H9 (cell line): ENCODE measurements around the gene EFNA3. TPM values are rescaled to one million over a fixed set of nuclear protein-coding genes. Genes with fewer than 3 reads are reported as not detected.

ENCODE experiments used
- DNase-seq: peaks from one replicate; pipeline ENCODE4 v3.0.0-alpha.2; 2017
- H2AFZ ChIP-seq: one replicate; pipeline ENCODE4 v1.6.1; 2013; ENCODE audit warnings: mild to moderate bottlenecking, low read length, control low read depth, moderate library complexity
- H2AK5ac ChIP-seq: 2 replicates; pipeline ENCODE4 v1.6.1; 2013; ENCODE audit warnings: low read length, control low read depth, mixed read lengths; ENCODE audit not compliant: insufficient read length
- H2BK120ac ChIP-seq: one replicate; pipeline ENCODE4 v1.6.1; 2013; ENCODE audit warnings: low read depth, mild to moderate bottlenecking, low read length, control low read depth, inconsistent platforms; ENCODE audit not compliant: poor library complexity, severe bottlenecking
- H2BK12ac ChIP-seq: 2 replicates; pipeline ENCODE4 v1.6.1; 2013; ENCODE audit warnings: low read length, control low read depth, mixed read lengths, low read depth; ENCODE audit not compliant: insufficient read length
- H2BK15ac ChIP-seq: 2 replicates; pipeline ENCODE4 v1.6.1; 2013; ENCODE audit warnings: low read depth, low read length, control low read depth
- H2BK20ac ChIP-seq: one replicate; pipeline ENCODE4 v1.6.1; 2013; ENCODE audit warnings: low read depth, mild to moderate bottlenecking, low read length, control low read depth, inconsistent platforms; ENCODE audit not compliant: poor library complexity, severe bottlenecking
- H2BK5ac ChIP-seq: 2 replicates; pipeline ENCODE4 v1.6.1; 2013; ENCODE audit warnings: low read length, control low read depth, mixed read lengths; ENCODE audit not compliant: insufficient read length
- H3K14ac ChIP-seq: 2 replicates; pipeline ENCODE4 v1.6.1; 2013; ENCODE audit warnings: low read length, control low read depth; ENCODE audit not compliant: insufficient read depth
- H3K18ac ChIP-seq: 2 replicates; pipeline ENCODE4 v1.6.1; 2013; ENCODE audit warnings: low read depth, mild to moderate bottlenecking, mixed read lengths, low read length, control low read depth; ENCODE audit not compliant: insufficient read length
- H3K23ac ChIP-seq: 2 replicates; pipeline ENCODE4 v1.6.1; 2013; ENCODE audit warnings: low read length, control low read depth, mixed read lengths, low read depth; ENCODE audit not compliant: insufficient read length
- H3K23me2 ChIP-seq: 2 replicates; pipeline ENCODE4 v1.6.1; 2013; ENCODE audit warnings: low read depth, mild to moderate bottlenecking, mixed read lengths, low read length, control low read depth; ENCODE audit not compliant: insufficient read length, poor library complexity, severe bottlenecking
- H3K27ac ChIP-seq: 2 replicates; pipeline ENCODE4 v1.5.1; 2013; ENCODE audit warnings: low read length, control low read depth, mixed read lengths, low read depth; ENCODE audit not compliant: insufficient read length
- H3K27me3 ChIP-seq: 2 replicates; pipeline ENCODE4 v1.6.1; 2013; ENCODE audit warnings: low read length, control low read depth, inconsistent platforms; ENCODE audit not compliant: insufficient read depth
- H3K4ac ChIP-seq: 2 replicates; pipeline ENCODE4 v1.6.1; 2013; ENCODE audit warnings: low read depth, mild to moderate bottlenecking, control low read depth, inconsistent platforms, low read length, moderate library complexity
- H3K4me1 ChIP-seq: 2 replicates; pipeline ENCODE4 v1.6.1; 2013; ENCODE audit warnings: low read length, control low read depth, inconsistent platforms; ENCODE audit not compliant: insufficient read depth
- H3K4me2 ChIP-seq: 2 replicates; pipeline ENCODE4 v1.6.1; 2013; ENCODE audit warnings: low read length, control low read depth, mixed read lengths; ENCODE audit not compliant: insufficient read length, insufficient read depth
- H3K56ac ChIP-seq: 2 replicates; pipeline ENCODE4 v1.6.1; 2013; ENCODE audit warnings: low read depth, mild to moderate bottlenecking, mixed read lengths, low read length, control low read depth; ENCODE audit not compliant: insufficient read length
- H3K79me1 ChIP-seq: 2 replicates; pipeline ENCODE4 v1.6.1; 2013; ENCODE audit warnings: low read depth, mild to moderate bottlenecking, moderate library complexity, low read length, control low read depth, inconsistent platforms; ENCODE audit not compliant: insufficient read depth, poor library complexity, severe bottlenecking
- H3K79me2 ChIP-seq: 2 replicates; pipeline ENCODE4 v1.6.1; 2013; ENCODE audit warnings: low read length, control low read depth, inconsistent platforms; ENCODE audit not compliant: insufficient read depth
- H3K9ac ChIP-seq: 2 replicates; pipeline ENCODE4 v1.6.1; 2013; ENCODE audit warnings: low read length, control low read depth, mixed read lengths; ENCODE audit not compliant: insufficient read length; ENCODE audit errors: extremely low read depth
- H3K9me3 ChIP-seq: one replicate; pipeline ENCODE4 v1.6.1; 2013; ENCODE audit warnings: low read depth, low read length, inconsistent platforms; ENCODE audit not compliant: control insufficient read depth
- H3T11ph ChIP-seq: one replicate; pipeline ENCODE4 v1.6.1; 2013; ENCODE audit warnings: mild to moderate bottlenecking, low read length, control low read depth, inconsistent platforms
- H4K20me1 ChIP-seq: one replicate; pipeline ENCODE4 v1.6.1; 2013; ENCODE audit not compliant: control insufficient read depth, insufficient read length, insufficient read depth
- H4K5ac ChIP-seq: 2 replicates; pipeline ENCODE4 v1.6.1; 2013; ENCODE audit warnings: low read depth, mild to moderate bottlenecking, mixed read lengths, low read length, control low read depth; ENCODE audit not compliant: insufficient read length
- H4K8ac ChIP-seq: replicated peaks from 2 replicates; pipeline ENCODE4 v1.6.1; 2013; ENCODE audit warnings: low read length, control low read depth, mixed read lengths, low read depth; ENCODE audit not compliant: insufficient read length
- H4K91ac ChIP-seq: 2 replicates; pipeline ENCODE4 v1.6.1; 2013; ENCODE audit warnings: low read depth, mild to moderate bottlenecking, moderate library complexity, mixed read lengths, low read length, control low read depth; ENCODE audit not compliant: insufficient read length
- H3K27ac Mint-ChIP-seq, 3 experiments: 2 replicates in 2 of 3; 3 replicates in 1 of 3; pipeline ENCODE4 v1.8.0; 2020 to 2021; ENCODE audit warnings: mixed read lengths in 3 of 3, mild to moderate bottlenecking in 1 of 3, moderate library complexity in 1 of 3
- H3K27me3 Mint-ChIP-seq: 2 replicates; pipeline ENCODE4 v1.8.0; 2021; ENCODE audit warnings: low read depth, mild to moderate bottlenecking, moderate library complexity, mixed read lengths
- H3K36me3 Mint-ChIP-seq, 3 experiments: 2 replicates in 2 of 3; 3 replicates in 1 of 3; pipeline ENCODE4 v1.8.0; 2020 to 2021; ENCODE audit warnings: low read depth in 3 of 3, mixed read lengths in 3 of 3; ENCODE audit not compliant: insufficient read depth in 1 of 3
- H3K4me1 Mint-ChIP-seq, 2 experiments: 2 replicates each; pipeline ENCODE4 v1.8.0; 2020; ENCODE audit warnings: mixed read lengths in 2 of 2
- H3K4me3 Mint-ChIP-seq, 2 experiments: 2 replicates in 1 of 2; 3 replicates in 1 of 2; pipeline ENCODE4 v1.8.0; 2020 to 2021; ENCODE audit warnings: mild to moderate bottlenecking in 2 of 2, mixed read lengths in 2 of 2, moderate library complexity in 1 of 2
- H3K9me3 Mint-ChIP-seq, 2 experiments: 2 replicates in 1 of 2; 3 replicates in 1 of 2; pipeline ENCODE4 v1.8.0; 2020; ENCODE audit warnings: mild to moderate bottlenecking in 2 of 2, mixed read lengths in 2 of 2, moderate library complexity in 1 of 2
- CTCF ChIP-seq: fragments of 200-600 bp; sonication (generic); conservative IDR thresholded peaks from 3 replicates; pipeline ENCODE4 v1.8.0; 2021; ENCODE audit warnings: antibody characterized with exemption, mild to moderate bottlenecking
- WGBS: extraction: QIAGEN DNeasy Blood & Tissue Kit; methylation state at CpG from one replicate; pipeline ENCODE4 v1.1.7; 2013; ENCODE audit warnings: missing lambda C conversion rate, low lambda C conversion rate, mixed read lengths; ENCODE audit not compliant: insufficient read length; ENCODE audit errors: extremely low coverage; 5-methylcytosine and 5-hydroxymethylcytosine counted together
- total RNA-seq: library from RNA; stranded (reverse); gene quantifications from 2 replicates; pipeline ENCODE4 v1.2.1, GENCODE V29; 2021

The EFNA3 gene
- total RNA-seq, 1 experiment from 2014 or later, result 3.9 TPM

DNA sequence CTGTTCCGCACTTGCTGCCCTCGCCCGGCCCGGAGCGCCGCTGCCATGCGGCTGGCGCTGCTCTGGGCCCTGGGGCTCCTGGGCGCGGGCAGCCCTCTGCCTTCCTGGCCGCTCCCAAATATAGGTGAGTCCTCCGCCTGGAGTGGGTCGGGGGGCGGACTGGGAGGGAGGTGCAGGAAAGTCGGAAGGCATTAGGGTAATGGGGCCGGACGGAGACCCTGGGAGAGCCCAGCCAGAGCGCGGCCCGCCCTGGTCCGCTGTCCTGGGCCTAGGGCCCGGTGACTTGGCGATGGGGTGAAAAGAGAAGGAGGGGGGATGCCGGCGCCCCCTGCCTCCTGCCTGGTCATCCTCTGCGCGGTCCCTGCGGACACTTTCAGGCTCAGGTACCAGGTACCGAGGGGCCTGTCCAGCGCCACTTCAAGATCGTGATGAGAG is 27.3 kb upstream of the EFNA3 start:
- peaks cover 4% of the 10 kb centered on the region; the same call in 1 of the 2 replicates for H3K27me3 ChIP-seq
- H3K27ac Mint-ChIP-seq, result no peak overlapping the region
- H3K9ac ChIP-seq, result peak overlapping the region; percentile 4
- no peak for DNase-seq
- H4K91ac ChIP-seq, result no peak overlapping the region
- H3K9me3 ChIP-seq, result no peaks in the 10 kb centered on the region
- H3K14ac ChIP-seq, result no peak overlapping the region
- H2BK5ac ChIP-seq, result no peak overlapping the region
- no peak overlapping the region for H3K23ac ChIP-seq
- WGBS, result no CpG with 5 or more reads among the region's 31 CpGs
- no peak overlapping the region for H3K18ac ChIP-seq
- no peaks in the 10 kb centered on the region for H3K9me3 Mint-ChIP-seq
- H3K4me1 ChIP-seq, result no peaks in the 10 kb centered on the region; the same call in 1 of the 2 replicates
- peaks cover 16% of the 10 kb centered on the region for H3K23me2 ChIP-seq
- TF ChIP-seq CTCF, result no peak
- no peak overlapping the region for H3K27ac ChIP-seq
- H3K79me2 ChIP-seq, result no peaks in the 10 kb centered on the region
- peaks cover 19% of the 10 kb centered on the region for H3K27me3 Mint-ChIP-seq
- H4K20me1 ChIP-seq, result no peaks in the 10 kb centered on the region
- H3K56ac ChIP-seq, result no peak overlapping the region
- no peak overlapping the region for H2BK12ac ChIP-seq
- no peak overlapping the region for H2AFZ ChIP-seq
- H2BK120ac ChIP-seq, result no peak overlapping the region
- H2AK5ac ChIP-seq, result no peak overlapping the region
- peak overlapping the region; percentile 67 for H3K4me2 ChIP-seq
- H2BK15ac ChIP-seq, result no peak overlapping the region
- no peak overlapping the region for H4K5ac ChIP-seq
- no peak overlapping the region for H3K4ac ChIP-seq
- H3T11ph ChIP-seq, result no peak overlapping the region
- H3K4me3 Mint-ChIP-seq, result peak overlapping the region; percentile 64 to 83
- H3K79me1 ChIP-seq, result no peaks in the 10 kb centered on the region
- H4K8ac ChIP-seq, result no peak overlapping the region
- peaks cover 5 to 9% (median 7%) of the 10 kb centered on the region in 3 experiments; a peak in 5 of 7 replicates for H3K36me3 Mint-ChIP-seq
- H3K4me1 Mint-ChIP-seq, result peaks cover 23 to 39% of the 10 kb centered on the region in 2 experiments
- H2BK20ac ChIP-seq, result no peak overlapping the region
